Measurements from ENCODE around the gene SYTL5.

SYTL5 gene

DNA sequence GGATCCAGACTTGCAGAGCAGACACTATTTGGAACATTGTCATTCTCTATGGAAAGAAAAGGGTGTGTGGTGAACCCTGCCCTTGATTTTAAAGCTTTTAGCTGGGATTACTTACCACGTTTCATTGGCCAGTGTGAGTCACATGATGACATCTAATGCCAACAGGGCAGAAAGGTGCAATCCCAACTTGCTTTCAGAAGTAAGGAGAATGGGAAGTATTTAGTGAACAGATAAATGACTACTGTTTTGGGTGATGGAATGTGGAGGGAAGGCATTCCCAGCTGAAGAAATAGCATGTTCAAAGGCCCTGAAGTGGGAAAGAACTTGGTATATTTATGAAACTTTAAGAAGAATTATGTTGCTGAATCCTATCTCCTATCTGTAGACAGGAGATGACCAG lies 44.5 kb downstream of the SYTL5 start:
- no peak overlapping the region for H3K14ac ChIP-seq (ENCODE audit: low read length)
- no peak overlapping the region for H3K23ac ChIP-seq (ENCODE audit: low read length)
- H2AK5ac ChIP-seq (ENCODE audit: low read length), result no peak overlapping the region
- H3K9ac ChIP-seq (ENCODE audit: low read length), result no peak overlapping the region
- no peak overlapping the region for H3K4me2 ChIP-seq (ENCODE audit: low read length)
- no peaks in the 10 kb centered on the region for H3K79me1 ChIP-seq (ENCODE audit: low read length)
- no peaks in the 10 kb centered on the region for H3K27me3 ChIP-seq (ENCODE audit: insufficient read depth, low read length)
- WGBS (ENCODE audit: extremely low coverage, insufficient coverage, insufficient read length), result no CpG with 5 or more reads among the region's 1 CpG
- H4K8ac ChIP-seq (ENCODE audit: low read depth, low read length), result no peak overlapping the region
- no peak overlapping the region for H3K27ac ChIP-seq (ENCODE audit: low read depth, low read length)
- no peak overlapping the region for H4K12ac ChIP-seq (ENCODE audit: low read depth, low read length)
- no peak overlapping the region for H3K4ac ChIP-seq (ENCODE audit: low read depth, low read length)
- H3K36me3 ChIP-seq (ENCODE audit: control insufficient read depth in 1 of 2, insufficient read depth in 2 of 2, low read length in 2 of 2), result no peaks in the 10 kb centered on the region
- no peak overlapping the region for H3K4me3 ChIP-seq (ENCODE audit: low read depth, low read length)
- no peak overlapping the region for H2BK5ac ChIP-seq (ENCODE audit: low read depth, low read length, poor library complexity)
- DNase-seq, result peak; percentile 52 to 80
- H2BK12ac ChIP-seq (ENCODE audit: low read length), result no peak overlapping the region
- no peak overlapping the region for H2AFZ ChIP-seq (ENCODE audit: insufficient read depth, low read length, poor library complexity)
- H2BK120ac ChIP-seq (ENCODE audit: insufficient read depth, low read length, poor library complexity), result no peak overlapping the region
- H3K9me3 ChIP-seq (ENCODE audit: insufficient read depth, low read depth, low read length), result no peaks in the 10 kb centered on the region
- no peaks in the 10 kb centered on the region for H3K79me2 ChIP-seq (ENCODE audit: control insufficient read depth, insufficient read depth, low read length, poor library complexity)
- no peaks in the 10 kb centered on the region for H3K4me1 ChIP-seq (ENCODE audit: control insufficient read depth in 1 of 2, insufficient read depth in 2 of 2, low read length in 2 of 2)
- H3K18ac ChIP-seq (ENCODE audit: low read length), result no peak overlapping the region
- no peak overlapping the region for H4K91ac ChIP-seq (ENCODE audit: low read depth, low read length)

GRCh38 chrX:38052096-38052495 lies 45.7 kb downstream of the SYTL5 start:
- no peak overlapping the region for H2BK5ac ChIP-seq (ENCODE audit: low read depth, low read length, poor library complexity)
- H3K4me3 ChIP-seq (ENCODE audit: low read depth, low read length), result no peak overlapping the region
- H3K23ac ChIP-seq (ENCODE audit: low read length), result no peak overlapping the region
- no peaks in the 10 kb centered on the region for H3K9me3 ChIP-seq (ENCODE audit: insufficient read depth, low read depth, low read length)
- no peak overlapping the region for H3K9ac ChIP-seq (ENCODE audit: low read length)
- H2BK120ac ChIP-seq (ENCODE audit: insufficient read depth, low read length, poor library complexity), result no peak overlapping the region
- H3K79me2 ChIP-seq (ENCODE audit: control insufficient read depth, insufficient read depth, low read length, poor library complexity), result no peaks in the 10 kb centered on the region
- H3K27ac ChIP-seq (ENCODE audit: low read depth, low read length), result no peak overlapping the region
- no peaks in the 10 kb centered on the region for H3K27me3 ChIP-seq (ENCODE audit: insufficient read depth, low read length)
- H3K4me2 ChIP-seq (ENCODE audit: low read length), result no peak overlapping the region
- H4K91ac ChIP-seq (ENCODE audit: low read depth, low read length), result no peak overlapping the region
- no peak overlapping the region for H3K4ac ChIP-seq (ENCODE audit: low read depth, low read length)
- no peak overlapping the region for H3K14ac ChIP-seq (ENCODE audit: low read length)
- H3K79me1 ChIP-seq (ENCODE audit: low read length), result no peaks in the 10 kb centered on the region
- no peaks in the 10 kb centered on the region for H3K36me3 ChIP-seq (ENCODE audit: control insufficient read depth in 1 of 2, insufficient read depth in 2 of 2, low read length in 2 of 2)
- peak; percentile 15 to 47 for DNase-seq
- H2BK12ac ChIP-seq (ENCODE audit: low read length), result no peak overlapping the region
- no peak overlapping the region for H2AFZ ChIP-seq (ENCODE audit: insufficient read depth, low read length, poor library complexity)
- no CpG with 5 or more reads among the region's 1 CpG for WGBS (ENCODE audit: extremely low coverage, insufficient coverage, insufficient read length)
- no peak overlapping the region for H3K18ac ChIP-seq (ENCODE audit: low read length)
- H4K12ac ChIP-seq (ENCODE audit: low read depth, low read length), result no peak overlapping the region
- no peak overlapping the region for H2AK5ac ChIP-seq (ENCODE audit: low read length)
- H4K8ac ChIP-seq (ENCODE audit: low read depth, low read length), result no peak overlapping the region
- H3K4me1 ChIP-seq (ENCODE audit: control insufficient read depth in 1 of 2, insufficient read depth in 2 of 2, low read length in 2 of 2), result no peaks in the 10 kb centered on the region

DNA sequence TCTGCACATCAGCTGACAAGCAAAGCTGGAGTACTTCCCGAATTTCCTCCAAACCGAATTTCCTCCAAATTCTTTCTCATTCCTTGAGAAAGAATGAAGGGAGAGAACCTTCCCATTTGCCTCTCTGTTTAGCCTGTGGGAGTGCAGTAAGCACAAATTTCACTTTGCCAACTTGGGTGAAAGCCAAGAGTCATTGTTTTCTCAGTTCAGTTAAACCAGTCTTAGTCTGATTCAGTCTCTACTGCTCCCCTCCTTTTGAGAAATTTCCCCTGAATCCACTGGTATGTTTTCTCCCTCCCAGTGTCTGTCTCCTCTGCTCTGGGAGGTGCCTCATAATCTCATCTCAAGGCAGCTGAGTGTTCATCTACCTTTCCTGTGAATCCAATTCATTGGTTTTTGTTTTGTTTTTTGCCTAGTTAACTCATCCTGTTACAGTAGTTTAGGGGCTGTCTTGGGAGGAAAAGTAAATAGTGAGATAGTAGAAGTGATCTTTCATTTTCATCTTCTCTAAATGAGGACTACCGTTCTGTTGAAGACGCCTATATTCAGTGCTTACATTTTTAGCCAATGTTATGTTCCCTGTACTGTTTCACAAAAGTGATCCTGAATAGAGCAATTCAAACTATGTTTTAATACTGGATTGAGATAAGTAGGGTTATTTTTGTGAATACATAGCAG lies 49.0 kb downstream of the SYTL5 start:
- Histone ChIP-seq H3K4me2 (ENCODE audit: low read length) (no peak overlapping the region), H3K79me1 (ENCODE audit: low read length) (no peaks in the 10 kb centered on the region), H4K12ac (ENCODE audit: low read depth, low read length) (no peak overlapping the region), H3K9me3 (ENCODE audit: insufficient read depth, low read depth, low read length) (no peaks in the 10 kb centered on the region), H3K9ac (ENCODE audit: low read length) (no peak overlapping the region), H2BK12ac (ENCODE audit: low read length) (no peak overlapping the region), H2BK120ac (ENCODE audit: insufficient read depth, low read length, poor library complexity) (no peak overlapping the region), H3K36me3 (ENCODE audit: control insufficient read depth in 1 of 2, insufficient read depth in 2 of 2, low read length in 2 of 2) (no peaks in the 10 kb centered on the region), H2AFZ (ENCODE audit: insufficient read depth, low read length, poor library complexity) (no peak overlapping the region), H3K27me3 (ENCODE audit: insufficient read depth, low read length) (no peaks in the 10 kb centered on the region), H3K23ac (ENCODE audit: low read length) (no peak overlapping the region), H4K8ac (ENCODE audit: low read depth, low read length) (no peak overlapping the region), H3K18ac (ENCODE audit: low read length) (no peak overlapping the region), H3K4ac (ENCODE audit: low read depth, low read length) (no peak overlapping the region), H3K4me3 (ENCODE audit: low read depth, low read length) (no peak overlapping the region), H4K91ac (ENCODE audit: low read depth, low read length) (no peak overlapping the region), H2AK5ac (ENCODE audit: low read length) (no peak overlapping the region), H2BK5ac (ENCODE audit: low read depth, low read length, poor library complexity) (no peak overlapping the region), H3K4me1 (ENCODE audit: control insufficient read depth in 1 of 2, insufficient read depth in 2 of 2, low read length in 2 of 2) (no peaks in the 10 kb centered on the region), H3K79me2 (ENCODE audit: control insufficient read depth, insufficient read depth, low read length, poor library complexity) (no peaks in the 10 kb centered on the region), H3K14ac (ENCODE audit: low read length) (no peak overlapping the region), H3K27ac (ENCODE audit: low read depth, low read length) (no peak overlapping the region)
- no CpG with 5 or more reads among the region's 4 CpGs for WGBS (ENCODE audit: extremely low coverage, insufficient coverage, insufficient read length)
- no peak for DNase-seq

DNA sequence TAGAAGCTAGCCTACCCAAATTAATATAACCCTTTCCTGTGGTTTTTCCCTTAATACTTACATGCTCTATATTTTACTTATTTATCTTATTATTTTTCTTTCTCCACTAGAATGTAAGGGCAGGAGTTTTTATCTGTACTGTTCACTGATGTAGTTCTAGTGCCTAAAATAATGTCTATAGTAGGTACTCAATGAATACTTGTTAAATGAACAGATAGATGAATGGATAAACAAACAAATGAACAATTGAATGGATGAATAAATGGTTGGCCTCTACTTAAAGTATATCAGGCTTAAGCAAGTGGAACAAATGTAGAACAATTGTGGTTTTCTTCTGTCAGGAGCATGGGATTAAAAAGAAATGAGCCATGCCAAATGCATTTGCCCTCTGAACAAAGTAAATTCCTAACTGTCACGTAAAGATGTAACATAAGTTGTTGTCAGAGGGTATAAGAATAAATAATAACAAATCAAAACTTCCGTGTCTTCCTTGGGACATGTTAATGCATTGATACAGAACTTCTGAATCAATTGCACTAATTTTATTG lies 54.1 kb downstream of the SYTL5 start:
- H3K27me3 ChIP-seq (ENCODE audit: insufficient read depth, low read length), result no peaks in the 10 kb centered on the region
- H4K12ac ChIP-seq (ENCODE audit: low read depth, low read length), result no peak overlapping the region
- no CpG with 5 or more reads among the region's 2 CpGs for WGBS (ENCODE audit: extremely low coverage, insufficient coverage, insufficient read length)
- no peak overlapping the region for H2AK5ac ChIP-seq (ENCODE audit: low read length)
- H3K36me3 ChIP-seq (ENCODE audit: control insufficient read depth in 1 of 2, insufficient read depth in 2 of 2, low read length in 2 of 2), result no peaks in the 10 kb centered on the region
- no peaks in the 10 kb centered on the region for H3K4me1 ChIP-seq (ENCODE audit: control insufficient read depth in 1 of 2, insufficient read depth in 2 of 2, low read length in 2 of 2)
- no peak overlapping the region for H3K23ac ChIP-seq (ENCODE audit: low read length)
- H2BK5ac ChIP-seq (ENCODE audit: low read depth, low read length, poor library complexity), result no peak overlapping the region
- no peak overlapping the region for H3K14ac ChIP-seq (ENCODE audit: low read length)
- H3K9ac ChIP-seq (ENCODE audit: low read length), result no peak overlapping the region
- H3K4ac ChIP-seq (ENCODE audit: low read depth, low read length), result no peak overlapping the region
- H3K18ac ChIP-seq (ENCODE audit: low read length), result no peak overlapping the region
- no peak overlapping the region for H4K91ac ChIP-seq (ENCODE audit: low read depth, low read length)
- no peak overlapping the region for H3K4me2 ChIP-seq (ENCODE audit: low read length)
- H3K27ac ChIP-seq (ENCODE audit: low read depth, low read length), result no peak overlapping the region
- H2BK120ac ChIP-seq (ENCODE audit: insufficient read depth, low read length, poor library complexity), result no peak overlapping the region
- H3K9me3 ChIP-seq (ENCODE audit: insufficient read depth, low read depth, low read length), result no peaks in the 10 kb centered on the region
- no peak for DNase-seq
- H3K4me3 ChIP-seq (ENCODE audit: low read depth, low read length), result no peak overlapping the region
- no peak overlapping the region for H4K8ac ChIP-seq (ENCODE audit: low read depth, low read length)
- H2BK12ac ChIP-seq (ENCODE audit: low read length), result no peak overlapping the region
- no peaks in the 10 kb centered on the region for H3K79me2 ChIP-seq (ENCODE audit: control insufficient read depth, insufficient read depth, low read length, poor library complexity)
- no peaks in the 10 kb centered on the region for H3K79me1 ChIP-seq (ENCODE audit: low read length)
- no peak overlapping the region for H2AFZ ChIP-seq (ENCODE audit: insufficient read depth, low read length, poor library complexity)

Data from trophoblast cell (in vitro differentiated cells and primary cell).